Kidney capillary endothelial cell (primary cell): ENCODE results near the gene C1orf116.

Source experiments
- DNase-seq: peaks from one replicate; pipeline ENCODE4 v3.0.0-alpha.2; 2018; ENCODE audit warnings: low spot score

Gene C1orf116

GRCh38 chr1:206987873-206988272 lies 44.7 kb downstream of the C1orf116 start:
- DNase-seq = no peak

- DNase-seq = no peak
These were observed 45.7 kb downstream of the C1orf116 start for GRCh38 chr1:206986885-206987284.

- no peak for DNase-seq
These were observed 46.2 kb downstream of the C1orf116 start for GRCh38 chr1:206986402-206986801.

- DNase-seq = no peak
These were observed 47.3 kb downstream of the C1orf116 start for GRCh38 chr1:206985162-206985749.

GRCh38 chr1:206982216-206982615 lies 50.3 kb downstream of the C1orf116 start:
- DNase-seq = peak; percentile 29

- peak; percentile 7 for DNase-seq
These were observed 53.0 kb downstream of the C1orf116 start for GRCh38 chr1:206979379-206980043.

GRCh38 chr1:206978259-206978658 lies 54.3 kb downstream of the C1orf116 start:
- no peak for DNase-seq

- no peak for DNase-seq
These were observed 57.2 kb downstream of the C1orf116 start for GRCh38 chr1:206975306-206975705.

GRCh38 chr1:206974140-206974539 lies 58.4 kb downstream of the C1orf116 start:
- DNase-seq = no peak

- DNase-seq = no peak
These were observed 59.8 kb downstream of the C1orf116 start for GRCh38 chr1:206972728-206973127.

GRCh38 chr1:206971029-206971655 lies 61.4 kb downstream of the C1orf116 start:
- DNase-seq = no peak

GRCh38 chr1:206970446-206970845 lies 62.1 kb downstream of the C1orf116 start, which contains the start of gene FCAMR:
TSS of gene FCAMR (minus strand) at chr1:206970460. CDS start at chr1:206970125, 335 bp downstream.
- no peak for DNase-seq

GRCh38 chr1:206969090-206969489 lies 63.5 kb downstream of the C1orf116 start:
- no peak for DNase-seq
